Left lung (tissue), 10 donors: ENCODE data around the gene DRC7. TPM values are rescaled to one million over a fixed set of nuclear protein-coding genes. Genes with fewer than 3 reads are reported as not detected.

ENCODE experiments used
- ATAC-seq: fragments of 200-7000 bp; cut with Tn5 transposase; one replicate; pipeline ENCODE4 v1.9.1; 2020; ENCODE audit warnings: moderate library complexity
- DNase-seq, 4 donors: peaks; one replicate each; pipeline ENCODE4 v3.0.0-alpha.2; 2013 to 2020
- H3K27ac ChIP-seq, 2 donors: fragments of 200-600 bp; sonication (generic) in 1 of 2; one replicate each; pipeline versions ENCODE4 v1.5.0 to v1.8.0; 2020 to 2021
- H3K27me3 ChIP-seq, 2 donors: fragments of 200-600 bp; sonication (generic) in 1 of 2; one replicate each; pipeline versions ENCODE4 v1.5.0 to v1.8.0; 2020 to 2021
- H3K36me3 ChIP-seq, 2 donors: fragments of 200-600 bp; sonication (generic) in 1 of 2; one replicate each; pipeline versions ENCODE4 v1.5.0 to v1.8.0; 2020 to 2021
- H3K4me1 ChIP-seq, 2 donors: fragments of 200-600 bp; one replicate each; pipeline ENCODE4 v1.8.0; 2021
- H3K4me3 ChIP-seq, 2 donors: fragments of 200-600 bp; sonication (generic) in 1 of 2; one replicate each; pipeline versions ENCODE4 v1.5.0 to v1.8.0; 2020 to 2021; ENCODE audit warnings: mild to moderate bottlenecking in 1 of 2
- H3K9me3 ChIP-seq, 2 donors: fragments of 200-600 bp; sonication (generic) in 1 of 2; one replicate each; pipeline versions ENCODE4 v1.5.0 to v1.8.0; 2020 to 2021
- intact Hi-C, 2 donors: fragments of 100-400 bp; cut with DNase I; formaldehyde crosslinking; loops; one replicate each; pipeline versions ENCODE4 v1.11.2 to v1.14.2; 2022
- polyA plus RNA-seq, 6 donors: library from polyadenylated mRNA; unstranded; fragments of 120-200 nt; gene quantifications; one replicate each; pipeline ENCODE4 v1.2.1, GENCODE V29; 2013; ENCODE audit not compliant: insufficient read length in 6 of 6
- total RNA-seq, 2 donors: library from RNA; stranded (reverse); fragmentation: NEBNext Ultra II Directional; extraction: Animal tissue kit (Norgen Biotek cat#: 25700); gene quantifications; one replicate each; pipeline ENCODE4 v1.2.1, GENCODE V29; 2021
- TF ChIP-seq, protein P1 (sequence below), 2 donors: fragments of 200-600 bp; sonication (generic) in 1 of 2; IDR thresholded peaks; one replicate each; pipeline versions ENCODE4 v1.5.0 to v1.8.0; 2021; ENCODE audit warnings: antibody characterized with exemption in 2 of 2
- donor health status: DM: no; HTN: yes; CAD: no.
- donor health status: DM: no; HTN: no; CAD: no.

Gene DRC7
- total and polyA plus RNA-seq, 8 donors = 0.52 to 4.3 (median 2.4) TPM

- peak overlapping the region in 1 of 2 donors; percentile 13 for H3K27ac ChIP-seq
- no peaks in the 10 kb centered on the region for H3K27me3 ChIP-seq
- intact Hi-C loops = loop anchor here in 1 of 2 donors (5.0 kb wide), 1 partner anchor 110 kb away; no protein-coding TSS in a partner anchor
- ATAC-seq (peak; percentile 93), DNase-seq (peak; percentile 52 to 97 (median 82))
- no peaks in the 10 kb centered on the region for H3K9me3 ChIP-seq
- H3K36me3 ChIP-seq = peaks cover 0 to 97% of the 10 kb centered on the region in 2 donors
- H3K4me3 ChIP-seq = no peak overlapping the region
- TF ChIP-seq, protein P1, sequence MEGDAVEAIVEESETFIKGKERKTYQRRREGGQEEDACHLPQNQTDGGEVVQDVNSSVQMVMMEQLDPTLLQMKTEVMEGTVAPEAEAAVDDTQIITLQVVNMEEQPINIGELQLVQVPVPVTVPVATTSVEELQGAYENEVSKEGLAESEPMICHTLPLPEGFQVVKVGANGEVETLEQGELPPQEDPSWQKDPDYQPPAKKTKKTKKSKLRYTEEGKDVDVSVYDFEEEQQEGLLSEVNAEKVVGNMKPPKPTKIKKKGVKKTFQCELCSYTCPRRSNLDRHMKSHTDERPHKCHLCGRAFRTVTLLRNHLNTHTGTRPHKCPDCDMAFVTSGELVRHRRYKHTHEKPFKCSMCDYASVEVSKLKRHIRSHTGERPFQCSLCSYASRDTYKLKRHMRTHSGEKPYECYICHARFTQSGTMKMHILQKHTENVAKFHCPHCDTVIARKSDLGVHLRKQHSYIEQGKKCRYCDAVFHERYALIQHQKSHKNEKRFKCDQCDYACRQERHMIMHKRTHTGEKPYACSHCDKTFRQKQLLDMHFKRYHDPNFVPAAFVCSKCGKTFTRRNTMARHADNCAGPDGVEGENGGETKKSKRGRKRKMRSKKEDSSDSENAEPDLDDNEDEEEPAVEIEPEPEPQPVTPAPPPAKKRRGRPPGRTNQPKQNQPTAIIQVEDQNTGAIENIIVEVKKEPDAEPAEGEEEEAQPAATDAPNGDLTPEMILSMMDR (IDR thresholded peaks at IDR 0.05) = peak; percentile 96 to 100
- peaks cover 0 to 10% of the 10 kb centered on the region in 2 donors for H3K4me1 ChIP-seq
These were observed 62.8 kb downstream of the DRC7 start for GRCh38 chr16:57757326-57757786.

DNA sequence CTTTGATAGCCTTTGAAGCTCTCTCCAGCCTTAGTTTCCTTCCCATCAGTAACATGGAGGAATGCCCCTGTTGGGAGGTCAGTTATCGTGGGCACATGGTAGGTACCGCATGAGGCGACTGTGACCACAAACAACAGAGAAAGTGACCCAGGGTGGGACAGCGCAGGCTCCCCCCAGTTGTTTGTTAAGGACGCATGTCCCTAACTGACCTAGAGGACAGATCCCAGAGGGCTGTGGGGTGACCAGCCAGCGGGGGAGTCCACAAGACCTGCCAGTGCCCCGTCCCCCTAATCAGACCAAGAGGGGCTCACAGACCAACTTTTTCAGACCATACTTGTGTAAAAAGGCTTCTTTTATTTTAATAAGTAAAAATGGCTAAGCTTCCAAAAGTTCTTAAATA, 63.3 kb downstream of the DRC7 start:
- peak in 1 of 4 donors; percentile 48 for DNase-seq
- peak overlapping the region in 1 of 2 donors; percentile 13 for H3K27ac ChIP-seq

DNA sequence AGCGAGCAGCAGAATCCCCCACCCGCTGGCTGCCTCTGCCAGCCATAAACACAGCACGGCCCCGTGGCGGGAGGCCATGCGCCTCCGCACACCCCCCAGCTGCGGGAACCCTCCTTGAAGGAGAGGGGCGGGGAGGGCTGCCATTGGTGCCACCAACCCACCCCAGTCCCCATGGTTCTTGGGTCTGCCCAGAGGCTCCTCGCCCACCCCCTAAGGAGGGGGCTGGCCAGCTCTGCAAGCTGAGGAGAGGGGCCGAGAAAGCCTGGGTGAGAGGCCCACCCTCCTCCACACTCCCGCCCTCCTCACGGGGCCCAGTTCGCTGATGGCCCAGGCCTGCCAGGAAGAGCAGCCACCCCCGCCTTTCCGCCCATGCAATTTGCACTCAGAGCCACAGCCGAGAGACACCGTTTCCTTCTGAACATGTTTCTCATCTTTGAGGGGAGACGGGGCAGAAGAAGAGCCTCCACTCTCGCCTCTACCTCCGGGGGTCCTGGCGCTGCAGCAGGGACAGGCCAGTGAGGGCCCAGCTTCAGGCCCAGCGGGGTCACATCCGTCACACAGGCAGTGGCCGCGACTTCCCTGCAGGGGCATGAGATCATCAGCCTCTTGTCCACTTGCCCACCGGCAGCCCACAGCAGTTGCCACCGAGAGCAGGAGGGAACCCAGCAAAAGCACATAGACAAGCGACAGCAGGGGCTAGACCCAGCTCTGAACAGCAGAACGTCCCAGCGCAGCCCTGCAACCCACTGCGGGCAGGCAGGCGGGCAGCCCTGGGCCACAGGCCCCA, 63.9 kb downstream of the DRC7 start:
- H3K27ac ChIP-seq = peak overlapping the region in 1 of 2 donors; percentile 18
- DNase-seq = peak in 1 of 4 donors; percentile 77
- H3K27me3 ChIP-seq = no peaks in the 10 kb centered on the region

More for the DNA sequence above, 63.3 kb downstream of the DRC7 start:
- ATAC-seq = no peak
- intact Hi-C loops = loop anchor here in 1 of 2 donors (5.0 kb wide), 1 partner anchor 109 kb away; no protein-coding TSS in a partner anchor
- TF ChIP-seq, protein P1 (IDR thresholded peaks at IDR 0.05) = no peak
- Histone ChIP-seq H3K4me3 (no peak overlapping the region), H3K27me3 (no peaks in the 10 kb centered on the region), H3K36me3 (peaks cover 0 to 97% of the 10 kb centered on the region in 2 donors), H3K9me3 (no peaks in the 10 kb centered on the region), H3K4me1 (peaks cover 0 to 10% of the 10 kb centered on the region in 2 donors)

GRCh38 chr16:57759131-57759530, 64.5 kb downstream of the DRC7 start:
- Histone ChIP-seq H3K36me3 (peaks cover 0 to 97% of the 10 kb centered on the region in 2 donors), H3K4me3 (no peak overlapping the region), H3K27ac (peak overlapping the region in 1 of 2 donors; percentile 18), H3K27me3 (no peaks in the 10 kb centered on the region), H3K4me1 (peaks cover 0 to 15% of the 10 kb centered on the region in 2 donors), H3K9me3 (no peaks in the 10 kb centered on the region)
- no peak for ATAC-seq
- TF ChIP-seq, protein P1 (IDR thresholded peaks at IDR 0.05) = no peak
- intact Hi-C loops = loop anchor here in 1 of 2 donors (5.0 kb wide), 1 partner anchor 108 kb away; no protein-coding TSS in a partner anchor
- peak in 1 of 4 donors; percentile 72 for DNase-seq

More for the DNA sequence above, 63.9 kb downstream of the DRC7 start:
- TF ChIP-seq, protein P1 (IDR thresholded peaks at IDR 0.05) = no peak
- intact Hi-C loops = loop anchor here in 1 of 2 donors (5.0 kb wide), 1 partner anchor 109 kb away; no protein-coding TSS in a partner anchor
- H3K4me3 ChIP-seq = no peak overlapping the region
- no peaks in the 10 kb centered on the region for H3K9me3 ChIP-seq
- H3K4me1 ChIP-seq = peaks cover 0 to 10% of the 10 kb centered on the region in 2 donors
- no peak for ATAC-seq
- peaks cover 0 to 97% of the 10 kb centered on the region in 2 donors for H3K36me3 ChIP-seq
